ENCODE measurements around the gene PAM16. TPM values are rescaled to one million over a fixed set of nuclear protein-coding genes. Genes with fewer than 3 reads are reported as not detected.

PAM16 gene
- total RNA-seq, 1 experiment from 2014 or later, result 104 TPM

DNA sequence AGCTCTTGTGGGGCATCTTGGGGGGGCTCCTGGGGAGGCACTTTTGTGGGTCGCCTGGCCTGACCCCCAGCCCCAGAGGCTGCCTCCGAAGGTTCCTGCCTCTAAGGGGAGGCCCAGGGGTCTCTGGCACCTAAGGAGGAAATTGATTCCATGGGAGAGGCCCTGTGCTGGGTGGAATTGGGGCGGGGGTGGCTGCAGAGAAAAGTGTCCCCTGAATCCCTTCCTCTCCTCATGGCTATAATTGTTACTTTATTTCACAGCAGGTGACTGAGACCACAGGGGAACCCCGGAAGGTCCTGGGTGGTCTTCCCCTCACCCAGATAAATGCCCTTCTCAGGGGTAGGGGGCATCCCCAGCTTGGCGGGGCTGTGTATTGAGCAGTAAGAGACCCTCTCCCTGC is 32.2 kb downstream of the PAM16 start:
- Histone ChIP-seq H3K27ac (ENCODE audit: low read length) (peak overlapping the region; percentile 92), H3K4me3 (ENCODE audit: low read depth in 2 of 2, low read length in 2 of 2) (peak overlapping the region; percentile 88), H3K27me3 (ENCODE audit: control insufficient read depth, insufficient read depth, low read length) (no peaks in the 10 kb centered on the region), H3K36me3 (ENCODE audit: control insufficient read depth, insufficient read depth, low read length) (no peaks in the 10 kb centered on the region; the same call in 1 of the 2 replicates), H3K9me3 (ENCODE audit: control insufficient read depth, insufficient read depth, low read depth, low read length) (no peaks in the 10 kb centered on the region), H3K4me1 (ENCODE audit: control insufficient read depth, insufficient read depth, low read length) (peaks cover 63% of the 10 kb centered on the region)
- intact Hi-C loops (cut with micrococcal nuclease; ENCODE audit: unreplicated experiment), result no loop called here
- TF ChIP-seq POLR2AphosphoS5 (IDR thresholded peaks at IDR 0.05; ENCODE audit: low read depth, low read length) (no peak), TCF7L2 (IDR thresholded peaks at IDR 0.05; ENCODE audit: low read depth, low read length) (no peak), CTCF (IDR thresholded peaks at IDR 0.05) (no peak), SIN3A (IDR thresholded peaks at IDR 0.05; ENCODE audit: borderline replicate concordance, insufficient read depth, low read depth, low read length) (no peak)
- TF ChIP-seq, protein P1, sequence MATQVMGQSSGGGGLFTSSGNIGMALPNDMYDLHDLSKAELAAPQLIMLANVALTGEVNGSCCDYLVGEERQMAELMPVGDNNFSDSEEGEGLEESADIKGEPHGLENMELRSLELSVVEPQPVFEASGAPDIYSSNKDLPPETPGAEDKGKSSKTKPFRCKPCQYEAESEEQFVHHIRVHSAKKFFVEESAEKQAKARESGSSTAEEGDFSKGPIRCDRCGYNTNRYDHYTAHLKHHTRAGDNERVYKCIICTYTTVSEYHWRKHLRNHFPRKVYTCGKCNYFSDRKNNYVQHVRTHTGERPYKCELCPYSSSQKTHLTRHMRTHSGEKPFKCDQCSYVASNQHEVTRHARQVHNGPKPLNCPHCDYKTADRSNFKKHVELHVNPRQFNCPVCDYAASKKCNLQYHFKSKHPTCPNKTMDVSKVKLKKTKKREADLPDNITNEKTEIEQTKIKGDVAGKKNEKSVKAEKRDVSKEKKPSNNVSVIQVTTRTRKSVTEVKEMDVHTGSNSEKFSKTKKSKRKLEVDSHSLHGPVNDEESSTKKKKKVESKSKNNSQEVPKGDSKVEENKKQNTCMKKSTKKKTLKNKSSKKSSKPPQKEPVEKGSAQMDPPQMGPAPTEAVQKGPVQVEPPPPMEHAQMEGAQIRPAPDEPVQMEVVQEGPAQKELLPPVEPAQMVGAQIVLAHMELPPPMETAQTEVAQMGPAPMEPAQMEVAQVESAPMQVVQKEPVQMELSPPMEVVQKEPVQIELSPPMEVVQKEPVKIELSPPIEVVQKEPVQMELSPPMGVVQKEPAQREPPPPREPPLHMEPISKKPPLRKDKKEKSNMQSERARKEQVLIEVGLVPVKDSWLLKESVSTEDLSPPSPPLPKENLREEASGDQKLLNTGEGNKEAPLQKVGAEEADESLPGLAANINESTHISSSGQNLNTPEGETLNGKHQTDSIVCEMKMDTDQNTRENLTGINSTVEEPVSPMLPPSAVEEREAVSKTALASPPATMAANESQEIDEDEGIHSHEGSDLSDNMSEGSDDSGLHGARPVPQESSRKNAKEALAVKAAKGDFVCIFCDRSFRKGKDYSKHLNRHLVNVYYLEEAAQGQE (IDR thresholded peaks at IDR 0.05; ENCODE audit: insufficient read depth in 1 of 2, low read depth in 2 of 2, low read length in 1 of 2), result no peak
- BruUV-seq (replicated peaks), result no TSS peak
- in situ Hi-C loops (cut with HindIII; ENCODE audit: low pct_unique_long_range_greater_than_20kb, low sequenced_read_pairs), result no loop called here
- no peak for DNase-seq (ENCODE audit: low read depth, low spot score)
- CTCF ChIA-PET, result no interaction called here
- POLR2A ChIA-PET, result no interaction called here
- no peak for ATAC-seq

- DNase-seq (ENCODE audit: low read depth, low spot score) (no peak), ATAC-seq (no peak)
- BruUV-seq (replicated peaks), result TSS peak; percentile 84
- in situ Hi-C loops (cut with HindIII; ENCODE audit: low pct_unique_long_range_greater_than_20kb, low sequenced_read_pairs), result no loop called here
- peak overlapping the region; percentile 92 for H3K27ac ChIP-seq (ENCODE audit: low read length)
- no peak for TF ChIP-seq TCF7L2 (IDR thresholded peaks at IDR 0.05; ENCODE audit: low read depth, low read length)
- CTCF ChIA-PET, result no interaction called here
- H3K4me3 ChIP-seq (ENCODE audit: low read depth in 2 of 2, low read length in 2 of 2), result peak overlapping the region; percentile 88
- intact Hi-C loops (cut with micrococcal nuclease; ENCODE audit: unreplicated experiment), result no loop called here
- H3K27me3 ChIP-seq (ENCODE audit: control insufficient read depth, insufficient read depth, low read length), result no peaks in the 10 kb centered on the region
- peaks cover 58% of the 10 kb centered on the region for H3K4me1 ChIP-seq (ENCODE audit: control insufficient read depth, insufficient read depth, low read length)
- no peaks in the 10 kb centered on the region; the same call in 1 of the 2 replicates for H3K36me3 ChIP-seq (ENCODE audit: control insufficient read depth, insufficient read depth, low read length)
- no peaks in the 10 kb centered on the region for H3K9me3 ChIP-seq (ENCODE audit: control insufficient read depth, insufficient read depth, low read depth, low read length)
- POLR2A ChIA-PET, result no interaction called here
Measured at GRCh38 chr16:4318451-4318910, 32.6 kb downstream of the PAM16 start.

GRCh38 chr16:4317532-4318450 is 33.3 kb downstream of the PAM16 start:
- Histone ChIP-seq H3K4me3 (ENCODE audit: low read depth in 2 of 2, low read length in 2 of 2) (peak overlapping the region; percentile 88), H3K9me3 (ENCODE audit: control insufficient read depth, insufficient read depth, low read depth, low read length) (no peaks in the 10 kb centered on the region), H3K36me3 (ENCODE audit: control insufficient read depth, insufficient read depth, low read length) (no peaks in the 10 kb centered on the region; the same call in 1 of the 2 replicates), H3K27me3 (ENCODE audit: control insufficient read depth, insufficient read depth, low read length) (no peaks in the 10 kb centered on the region), H3K4me1 (ENCODE audit: control insufficient read depth, insufficient read depth, low read length) (peaks cover 51% of the 10 kb centered on the region), H3K27ac (ENCODE audit: low read length) (peak overlapping the region; percentile 92)
- ATAC-seq (peak; percentile 57), DNase-seq (ENCODE audit: low read depth, low spot score) (no peak)
- ChIA-PET CTCF (interaction anchor here (1.2 kb wide), 1 partner anchor 27 kb away, joined by 5 read pairs; no protein-coding TSS in a partner anchor), POLR2A (no interaction called here)
- intact Hi-C loops (cut with micrococcal nuclease; ENCODE audit: unreplicated experiment), result no loop called here
- no TSS peak for BruUV-seq (replicated peaks)
- in situ Hi-C loops (cut with HindIII; ENCODE audit: low pct_unique_long_range_greater_than_20kb, low sequenced_read_pairs), result no loop called here
- TF ChIP-seq POLR2AphosphoS5 (IDR thresholded peaks at IDR 0.05; ENCODE audit: low read depth, low read length) (peak; percentile 60), CTCF (IDR thresholded peaks at IDR 0.05) (no peak), TCF7L2 (IDR thresholded peaks at IDR 0.05; ENCODE audit: low read depth, low read length) (no peak), SIN3A (IDR thresholded peaks at IDR 0.05; ENCODE audit: borderline replicate concordance, insufficient read depth, low read depth, low read length) (no peak)
- TF ChIP-seq, protein P1 (IDR thresholded peaks at IDR 0.05; ENCODE audit: insufficient read depth in 1 of 2, low read depth in 2 of 2, low read length in 1 of 2), result 0 out of 4 replicates have a peak, but pooled peaks of 1 of the 2 experiments have one; percentile 37

Data from Panc1 (cell line).